ES-I3 (cell line): ENCODE data around the gene TMEM127.

Experiments used
- H3K36me3 ChIP-seq: 2 replicates; pipeline ENCODE4 v1.6.1; 2013; ENCODE audit warnings: mild to moderate bottlenecking, low read length, control low read depth, moderate library complexity; ENCODE audit not compliant: insufficient read depth
- H3K4me1 ChIP-seq: 2 replicates; pipeline ENCODE4 v1.6.1; 2013; ENCODE audit warnings: mild to moderate bottlenecking, control low read depth, low read length; ENCODE audit not compliant: insufficient read depth
- H3K9ac ChIP-seq: 2 replicates; pipeline ENCODE4 v1.6.1; 2013; ENCODE audit warnings: low read depth, mild to moderate bottlenecking, low read length, moderate library complexity
- H3K9me3 ChIP-seq: 2 replicates; pipeline ENCODE4 v1.6.1; 2013; ENCODE audit warnings: mild to moderate bottlenecking, low read length, moderate library complexity; ENCODE audit not compliant: control insufficient read depth, insufficient read depth

Gene TMEM127

GRCh38 chr2:96212339-96212738, 53.5 kb downstream of the TMEM127 start:
- Histone ChIP-seq H3K9ac (no peak overlapping the region), H3K36me3 (no peaks in the 10 kb centered on the region), H3K4me1 (no peaks in the 10 kb centered on the region), H3K9me3 (no peaks in the 10 kb centered on the region)

- Histone ChIP-seq H3K4me1 (0 out of 2 replicates have a peak, but pooled peaks cover 7% of the 10 kb centered on the region), H3K9ac (peak overlapping the region; percentile 98; the same call in 1 of the 2 replicates), H3K36me3 (no peaks in the 10 kb centered on the region)
These were observed 56.1 kb downstream of the TMEM127 start for GRCh38 chr2:96209729-96210085.

GRCh38 chr2:96209011-96209728, 56.6 kb downstream of the TMEM127 start:
- peak overlapping the region; percentile 98 for H3K9ac ChIP-seq
- no peaks in the 10 kb centered on the region for H3K36me3 ChIP-seq
- 0 out of 2 replicates have a peak, but pooled peaks cover 7% of the 10 kb centered on the region for H3K4me1 ChIP-seq
- H3K9me3 ChIP-seq, result no peaks in the 10 kb centered on the region

More at GRCh38 chr2:96209729-96210085, 56.1 kb downstream of the TMEM127 start:
- H3K9me3 ChIP-seq, result no peaks in the 10 kb centered on the region

GRCh38 chr2:96208143-96209010, 57.4 kb downstream of the TMEM127 start, which contains the start of gene STARD7:
STARD7 (minus strand) TSS chr2:96208827; CDS start chr2:96208434, 393 bp downstream.
- Histone ChIP-seq H3K36me3 (no peaks in the 10 kb centered on the region), H3K4me1 (0 out of 2 replicates have a peak, but pooled peaks cover 7% of the 10 kb centered on the region), H3K9me3 (no peaks in the 10 kb centered on the region), H3K9ac (peak within 1 kb of the TSS; percentile 98)

- Histone ChIP-seq H3K4me1 (0 out of 2 replicates have a peak, but pooled peaks cover 7% of the 10 kb centered on the region), H3K9ac (peak overlapping the region; percentile 98), H3K36me3 (no peaks in the 10 kb centered on the region), H3K9me3 (no peaks in the 10 kb centered on the region)
These were observed 58.0 kb downstream of the TMEM127 start for GRCh38 chr2:96207774-96208142.

- no peaks in the 10 kb centered on the region for H3K36me3 ChIP-seq
These were observed 58.6 kb downstream of the TMEM127 start for GRCh38 chr2:96207073-96207773.

GRCh38 chr2:96205888-96206287, 59.9 kb downstream of the TMEM127 start:
- Histone ChIP-seq H3K9ac (peak overlapping the region; percentile 12; the same call in 1 of the 2 replicates), H3K9me3 (no peaks in the 10 kb centered on the region), H3K36me3 (no peaks in the 10 kb centered on the region), H3K4me1 (0 out of 2 replicates have a peak, but pooled peaks cover 15% of the 10 kb centered on the region)

More at GRCh38 chr2:96207073-96207773, 58.6 kb downstream of the TMEM127 start:
- H3K9ac ChIP-seq, result peak overlapping the region; percentile 98
- 0 out of 2 replicates have a peak, but pooled peaks cover 13% of the 10 kb centered on the region for H3K4me1 ChIP-seq
- H3K9me3 ChIP-seq, result no peaks in the 10 kb centered on the region

- Histone ChIP-seq H3K9ac (no peak overlapping the region), H3K4me1 (0 out of 2 replicates have a peak, but pooled peaks cover 15% of the 10 kb centered on the region), H3K36me3 (no peaks in the 10 kb centered on the region), H3K9me3 (no peaks in the 10 kb centered on the region)
These were observed 60.8 kb downstream of the TMEM127 start for GRCh38 chr2:96204836-96205624.

GRCh38 chr2:96203130-96204028, 62.4 kb downstream of the TMEM127 start:
- H3K9ac ChIP-seq, result no peak overlapping the region
- H3K4me1 ChIP-seq, result 0 out of 2 replicates have a peak, but pooled peaks cover 15% of the 10 kb centered on the region
- H3K9me3 ChIP-seq, result no peaks in the 10 kb centered on the region

GRCh38 chr2:96202152-96202854, 63.5 kb downstream of the TMEM127 start:
- Histone ChIP-seq H3K4me1 (0 out of 2 replicates have a peak, but pooled peaks cover 15% of the 10 kb centered on the region), H3K9ac (no peak overlapping the region), H3K36me3 (no peaks in the 10 kb centered on the region), H3K9me3 (no peaks in the 10 kb centered on the region)

More at GRCh38 chr2:96203130-96204028, 62.4 kb downstream of the TMEM127 start:
- H3K36me3 ChIP-seq, result no peaks in the 10 kb centered on the region

- H3K4me1 ChIP-seq, result 0 out of 2 replicates have a peak, but pooled peaks cover 15% of the 10 kb centered on the region
These were observed 64.5 kb downstream of the TMEM127 start for GRCh38 chr2:96201338-96201737.

GRCh38 chr2:96198921-96199320, 66.9 kb downstream of the TMEM127 start:
- no peak overlapping the region for H3K9ac ChIP-seq
- H3K9me3 ChIP-seq, result no peaks in the 10 kb centered on the region
- peaks cover 8% of the 10 kb centered on the region for H3K36me3 ChIP-seq
- H3K4me1 ChIP-seq, result 0 out of 2 replicates have a peak, but pooled peaks cover 9% of the 10 kb centered on the region

More at GRCh38 chr2:96201338-96201737, 64.5 kb downstream of the TMEM127 start:
- Histone ChIP-seq H3K9ac (no peak overlapping the region), H3K9me3 (no peaks in the 10 kb centered on the region), H3K36me3 (no peaks in the 10 kb centered on the region)
